IgD-negative memory B cell (primary cell): Measurements from ENCODE around the gene LDLRAD4. TPM values are rescaled to one million over a fixed set of nuclear protein-coding genes. Genes with fewer than 3 reads are reported as not detected.

Experiments used
- H3K27ac Mint-ChIP-seq, 3 donors: one replicate each; pipeline ENCODE4 v1.8.0; 2020 to 2022; ENCODE audit warnings: mild to moderate bottlenecking in 3 of 3, mixed read lengths in 3 of 3, moderate library complexity in 1 of 3
- H3K27me3 Mint-ChIP-seq: one replicate; pipeline ENCODE4 v1.8.0; 2021; ENCODE audit warnings: mixed read lengths
- H3K36me3 Mint-ChIP-seq: one replicate; pipeline ENCODE4 v1.8.0; 2020; ENCODE audit warnings: mild to moderate bottlenecking, mixed read lengths
- H3K4me1 Mint-ChIP-seq, 3 donors: one replicate each; pipeline ENCODE4 v1.8.0; 2020 to 2022; ENCODE audit warnings: mixed read lengths in 3 of 3, mild to moderate bottlenecking in 1 of 3
- H3K4me3 Mint-ChIP-seq, 4 donors: one replicate each; pipeline ENCODE4 v1.8.0; 2020 to 2022; ENCODE audit warnings: mild to moderate bottlenecking in 4 of 4, mixed read lengths in 4 of 4, moderate library complexity in 3 of 4
- H3K9me3 Mint-ChIP-seq, 3 donors: one replicate each; pipeline ENCODE4 v1.8.0; 2020 to 2021; ENCODE audit warnings: mixed read lengths in 3 of 3, mild to moderate bottlenecking in 1 of 3
- polyA plus RNA-seq: library from polyadenylated mRNA; unstranded; fragments of 300-500 nt; fragmentation: Illumina TruSeq; gene quantifications from one replicate; pipeline ENCODE4 v1.2.3, GENCODE V29; 2021

LDLRAD4 gene
- polyA plus RNA-seq, 1 donor from 2014 or later = 5.1 TPM

DNA sequence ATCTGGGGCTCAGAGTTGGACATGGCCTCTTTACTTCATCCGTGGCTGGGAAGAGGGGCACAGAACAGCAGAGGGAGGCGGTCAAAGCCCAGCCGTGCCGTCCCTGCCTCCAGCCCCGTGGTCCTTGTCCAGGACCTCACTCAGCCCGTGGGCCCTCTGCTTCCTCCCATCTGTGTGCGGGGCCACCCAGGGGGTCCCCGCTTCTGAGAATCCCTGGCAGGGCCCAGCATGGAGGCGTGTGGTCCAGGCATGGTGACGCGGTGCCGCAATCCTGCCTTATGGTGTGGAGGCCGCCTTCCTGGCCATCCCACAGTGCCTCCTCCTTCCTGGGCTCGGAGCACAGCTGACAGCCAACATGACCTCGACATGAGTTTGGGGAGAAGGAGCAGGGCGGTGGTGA is 275.2 kb downstream of the LDLRAD4 start:
- Mint-ChIP-seq H3K4me1 (peaks cover 1 to 5% (median 3%) of the 10 kb centered on the region in 3 donors), H3K27me3 (no peaks in the 10 kb centered on the region), H3K9me3 (no peaks in the 10 kb centered on the region), H3K27ac (peak overlapping the region in 1 of 3 donors; percentile 58), H3K36me3 (peaks cover 5% of the 10 kb centered on the region), H3K4me3 (no peak overlapping the region)

DNA sequence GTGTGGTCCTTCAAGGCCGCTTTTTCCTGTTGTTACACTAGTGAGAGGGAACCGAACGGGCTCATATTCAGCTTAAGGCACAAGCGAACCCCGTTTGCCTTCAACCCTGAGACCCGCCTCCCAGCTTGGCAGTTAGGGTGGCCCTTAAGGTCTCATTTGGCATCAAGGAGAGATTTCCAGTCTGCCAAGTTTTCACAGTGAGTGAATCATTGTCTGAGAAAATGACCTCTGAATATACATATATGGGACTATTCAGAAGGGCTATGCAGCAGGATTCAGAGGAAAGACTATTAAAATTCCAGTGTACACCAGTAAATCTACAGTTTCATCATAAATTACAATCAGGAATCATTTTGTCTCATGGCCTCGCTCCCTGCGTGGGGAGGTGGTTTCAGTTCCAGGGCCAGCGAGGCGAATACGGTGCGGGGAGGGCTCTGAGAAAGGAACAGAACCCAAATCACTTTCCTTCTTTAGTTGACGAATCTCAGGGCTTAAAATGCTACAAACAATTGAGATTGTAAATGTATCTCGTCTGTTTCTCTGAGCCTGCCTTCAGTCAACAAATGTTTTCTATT is 276.4 kb downstream of the LDLRAD4 start:
- no peak overlapping the region for H3K4me3 Mint-ChIP-seq
- H3K4me1 Mint-ChIP-seq = peaks cover 3 to 5% (median 4%) of the 10 kb centered on the region in 3 donors
- no peak overlapping the region for H3K27ac Mint-ChIP-seq
- H3K36me3 Mint-ChIP-seq = peaks cover 5% of the 10 kb centered on the region
- peaks cover 2 to 6% (median 4%) of the 10 kb centered on the region in 3 donors for H3K9me3 Mint-ChIP-seq
- no peaks in the 10 kb centered on the region for H3K27me3 Mint-ChIP-seq

DNA sequence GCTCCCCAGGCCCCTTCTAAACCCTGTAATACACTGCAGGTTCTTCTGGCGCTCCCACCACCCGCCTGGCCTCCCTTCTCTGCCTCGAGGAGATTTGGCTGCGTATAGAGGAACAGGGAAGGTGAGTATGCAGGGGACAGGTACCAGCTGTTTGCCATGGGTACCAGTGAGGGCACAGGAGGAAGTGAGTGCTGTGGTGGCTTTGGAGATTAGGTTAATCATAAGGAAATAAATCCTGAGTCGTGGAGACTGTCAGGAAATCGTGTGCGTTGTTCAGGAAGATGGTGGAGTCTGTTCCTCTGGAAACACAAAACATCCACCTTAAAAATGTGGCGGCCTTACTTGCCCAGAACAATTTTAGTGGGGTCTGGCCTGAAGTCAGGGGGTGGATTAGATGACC is 277.4 kb downstream of the LDLRAD4 start:
- Mint-ChIP-seq H3K27ac (no peak overlapping the region), H3K27me3 (no peaks in the 10 kb centered on the region), H3K9me3 (peaks cover 2 to 6% (median 4%) of the 10 kb centered on the region in 3 donors), H3K36me3 (peaks cover 2% of the 10 kb centered on the region), H3K4me3 (no peak overlapping the region), H3K4me1 (peaks cover 3 to 5% (median 4%) of the 10 kb centered on the region in 3 donors)

DNA sequence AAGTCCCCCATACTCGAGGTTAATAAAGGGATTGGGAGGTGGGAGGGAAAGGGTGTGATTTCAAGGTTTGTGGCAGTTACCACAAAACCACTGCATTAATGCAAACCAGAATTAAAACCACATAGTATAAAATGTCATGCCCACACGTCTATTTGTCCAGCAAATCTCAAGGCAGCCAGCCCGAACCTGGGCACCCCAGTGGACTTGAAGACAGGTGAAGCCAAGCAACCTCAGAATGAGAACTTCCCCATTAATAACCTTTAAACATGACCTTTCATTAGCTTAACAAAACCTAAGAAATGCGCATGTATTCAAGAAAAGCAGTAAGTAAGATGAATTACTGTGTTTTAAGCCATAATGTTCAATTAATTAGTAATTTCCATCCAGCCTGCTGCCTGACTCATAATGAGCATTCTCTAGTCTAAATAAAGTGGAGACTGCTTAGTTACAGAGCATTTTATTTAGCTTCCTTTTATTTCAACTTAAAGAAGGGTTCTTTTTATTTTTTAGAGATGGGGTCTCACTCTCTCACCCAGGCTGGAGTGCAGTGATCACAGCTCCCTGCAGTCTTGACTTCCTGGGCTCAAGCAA is 278.2 kb downstream of the LDLRAD4 start:
- Mint-ChIP-seq H3K36me3 (no peaks in the 10 kb centered on the region), H3K4me3 (no peak overlapping the region), H3K27ac (no peak overlapping the region), H3K9me3 (peaks cover 2 to 6% (median 4%) of the 10 kb centered on the region in 3 donors), H3K27me3 (peaks cover 7% of the 10 kb centered on the region), H3K4me1 (peaks cover 4 to 12% (median 6%) of the 10 kb centered on the region in 3 donors)

DNA sequence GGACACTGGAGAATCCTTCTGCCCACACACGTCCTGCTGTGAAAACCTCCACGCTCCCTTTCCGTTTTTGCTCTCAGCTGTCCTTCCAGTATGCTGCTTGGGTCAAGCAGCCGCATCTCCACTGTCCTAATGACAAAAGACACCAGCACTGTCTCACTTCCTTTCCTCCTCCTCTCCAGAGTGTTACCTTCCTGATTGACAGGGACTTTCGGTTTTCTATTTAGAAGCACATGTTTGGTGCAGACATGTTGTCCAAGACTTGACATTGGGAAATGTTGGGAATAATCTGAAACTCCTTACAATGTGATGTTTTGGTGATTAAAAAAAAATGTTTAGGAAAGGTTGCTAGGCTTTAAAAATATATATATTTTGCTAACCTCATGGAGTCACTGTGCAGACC is 281.2 kb downstream of the LDLRAD4 start:
- H3K4me1 Mint-ChIP-seq = peaks cover 8 to 17% (median 15%) of the 10 kb centered on the region in 3 donors
- H3K27me3 Mint-ChIP-seq = peaks cover 20% of the 10 kb centered on the region
- H3K9me3 Mint-ChIP-seq = peaks cover 2 to 6% (median 4%) of the 10 kb centered on the region in 3 donors
- H3K4me3 Mint-ChIP-seq = no peak overlapping the region
- no peaks in the 10 kb centered on the region for H3K36me3 Mint-ChIP-seq
- H3K27ac Mint-ChIP-seq = no peak overlapping the region

DNA sequence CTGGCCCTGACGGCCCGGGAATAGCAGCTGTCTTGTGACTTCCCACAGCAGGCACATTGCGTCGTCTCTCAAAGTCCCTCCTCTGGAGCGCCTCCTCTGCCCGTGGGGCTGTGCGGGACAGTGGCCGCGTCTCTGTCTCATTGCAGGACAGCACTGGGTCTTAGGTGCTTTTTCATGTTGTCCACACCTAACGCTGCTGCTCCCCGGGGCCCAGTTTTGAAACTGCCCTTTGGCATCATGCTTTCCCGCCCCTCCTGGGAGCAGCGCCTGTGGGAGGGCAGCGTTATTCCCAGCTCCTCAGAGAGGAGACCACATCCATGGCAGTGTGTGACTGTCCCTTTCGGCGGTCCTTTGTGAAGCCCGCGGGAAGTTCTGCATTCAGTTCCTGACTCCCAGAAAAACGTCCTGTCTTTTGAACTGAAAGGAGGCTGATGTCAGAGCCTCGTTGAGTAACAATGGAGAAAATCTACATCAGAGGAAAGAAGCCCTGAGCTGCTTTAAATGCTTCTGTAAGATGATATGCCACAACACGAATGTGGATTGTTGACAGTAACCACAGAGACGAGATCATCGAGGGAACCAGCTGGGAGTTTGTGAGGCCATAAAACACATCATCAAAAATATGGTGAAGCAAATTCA is 281.8 kb downstream of the LDLRAD4 start:
- H3K4me3 Mint-ChIP-seq = no peak overlapping the region

DNA sequence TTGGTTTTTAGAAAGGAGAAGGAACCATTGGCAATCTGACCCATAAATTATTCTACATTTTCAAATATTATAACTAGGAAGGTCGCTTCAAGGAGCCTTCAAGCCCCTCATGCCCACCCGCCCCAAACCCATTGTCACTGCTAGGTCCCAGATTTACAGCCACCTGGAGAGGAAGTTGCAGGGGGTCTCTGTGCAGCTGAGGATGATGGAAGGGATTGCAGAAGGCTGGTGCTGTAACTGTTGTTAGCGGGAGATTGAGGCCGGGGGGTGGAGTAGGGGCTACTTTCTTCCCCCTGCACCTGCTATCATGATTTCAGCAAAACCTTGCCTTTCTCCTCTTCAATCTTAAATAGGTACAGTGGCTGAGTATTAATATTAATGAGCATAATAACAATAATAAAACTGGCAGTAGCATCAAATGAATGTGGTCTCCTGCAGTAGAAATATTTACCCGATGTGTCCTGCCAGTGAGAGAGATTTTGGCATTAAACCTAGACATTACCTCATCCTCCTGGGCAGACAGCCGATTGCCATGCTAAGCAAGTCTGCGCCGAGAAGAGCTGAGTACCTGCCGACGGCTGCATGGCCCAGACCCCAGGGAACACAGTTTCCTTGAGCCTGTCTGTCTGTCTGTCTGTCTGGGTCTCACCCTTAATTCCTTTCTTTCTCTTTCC is 282.4 kb downstream of the LDLRAD4 start:
- Mint-ChIP-seq H3K27ac (no peak overlapping the region), H3K9me3 (peaks cover 2 to 6% (median 4%) of the 10 kb centered on the region in 3 donors), H3K27me3 (peaks cover 24% of the 10 kb centered on the region), H3K4me3 (no peak overlapping the region), H3K36me3 (no peaks in the 10 kb centered on the region), H3K4me1 (peaks cover 8 to 17% (median 15%) of the 10 kb centered on the region in 3 donors)

More for the DNA sequence above, 281.8 kb downstream of the LDLRAD4 start:
- H3K9me3 Mint-ChIP-seq = peaks cover 2 to 6% (median 4%) of the 10 kb centered on the region in 3 donors
- peaks cover 21% of the 10 kb centered on the region for H3K27me3 Mint-ChIP-seq
- H3K36me3 Mint-ChIP-seq = no peaks in the 10 kb centered on the region
- peaks cover 8 to 17% (median 15%) of the 10 kb centered on the region in 3 donors for H3K4me1 Mint-ChIP-seq
- no peak overlapping the region for H3K27ac Mint-ChIP-seq

DNA sequence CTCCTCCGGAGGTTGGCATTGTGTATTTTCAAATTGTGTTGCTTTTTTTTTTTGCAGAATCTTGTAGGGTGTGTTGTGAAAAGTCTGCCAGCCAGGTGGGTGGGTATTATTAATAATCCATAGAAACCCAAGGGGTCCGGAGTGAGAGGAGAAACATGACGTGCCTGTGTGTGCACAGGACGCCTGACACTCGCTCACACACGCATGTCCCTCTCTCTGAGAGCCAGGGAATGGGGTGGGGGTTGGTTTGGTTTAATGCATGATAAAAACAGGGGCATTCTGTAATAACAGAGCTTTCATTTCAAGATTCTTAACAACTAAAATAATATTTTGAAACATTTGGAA is 283.0 kb downstream of the LDLRAD4 start:
- Mint-ChIP-seq H3K4me3 (peak overlapping the region in 1 of 4 donors; percentile 75), H3K4me1 (peaks cover 8 to 18% (median 17%) of the 10 kb centered on the region in 3 donors)

DNA sequence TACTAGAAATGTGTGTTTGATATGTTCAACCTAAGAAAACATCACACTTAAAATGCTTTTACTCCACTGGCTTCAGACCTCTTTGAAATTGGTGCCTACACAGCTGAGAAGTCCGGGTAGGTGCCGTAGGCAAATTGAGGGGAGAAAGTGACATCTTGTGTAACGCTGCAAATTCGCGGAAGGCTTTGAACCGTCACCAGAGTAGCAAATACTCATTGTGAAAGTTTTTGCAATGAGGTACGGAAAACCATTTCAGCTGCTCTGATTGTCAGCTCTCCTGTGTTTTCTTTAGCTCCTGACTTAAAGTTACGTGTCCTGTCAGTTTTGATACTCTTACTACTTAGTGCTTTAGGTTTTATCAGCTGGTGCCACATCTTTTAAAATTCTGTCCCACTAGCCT is 283.3 kb downstream of the LDLRAD4 start:
- Mint-ChIP-seq H3K4me3 (peak overlapping the region in 2 of 4 donors; percentile 24 to 75), H3K4me1 (peaks cover 8 to 18% (median 17%) of the 10 kb centered on the region in 3 donors), H3K36me3 (no peaks in the 10 kb centered on the region), H3K27me3 (peaks cover 24% of the 10 kb centered on the region), H3K9me3 (peaks cover 2 to 6% (median 4%) of the 10 kb centered on the region in 3 donors), H3K27ac (peak overlapping the region in 1 of 3 donors; percentile 53)

More for the DNA sequence above, 283.0 kb downstream of the LDLRAD4 start:
- Mint-ChIP-seq H3K27ac (no peak overlapping the region), H3K27me3 (peaks cover 24% of the 10 kb centered on the region), H3K36me3 (no peaks in the 10 kb centered on the region), H3K9me3 (peaks cover 2 to 6% (median 4%) of the 10 kb centered on the region in 3 donors)

DNA sequence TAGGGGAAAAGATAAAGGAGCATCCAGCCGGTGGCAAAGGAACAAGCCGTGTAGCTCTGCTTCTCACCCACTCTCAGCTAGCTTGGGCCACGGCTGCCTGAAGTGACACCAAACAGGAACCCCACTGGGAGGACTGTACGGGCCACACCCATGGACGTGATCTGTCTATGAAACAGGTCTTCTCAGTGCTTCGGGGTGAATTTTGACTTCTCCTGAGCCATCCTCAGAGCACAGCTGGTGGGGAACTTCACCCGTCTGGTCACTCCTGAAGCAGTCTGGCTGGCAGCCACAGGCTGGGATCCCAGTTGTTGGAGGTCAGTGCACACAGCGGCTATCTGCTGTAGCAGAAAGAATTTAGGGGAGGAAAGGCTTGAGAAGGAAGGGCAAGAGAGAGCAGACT is 284.0 kb downstream of the LDLRAD4 start:
- Mint-ChIP-seq H3K9me3 (peaks cover 4 to 6% (median 5%) of the 10 kb centered on the region in 3 donors), H3K4me3 (peak overlapping the region in 2 of 4 donors; percentile 4 to 81), H3K36me3 (peaks cover 1% of the 10 kb centered on the region), H3K27me3 (peaks cover 24% of the 10 kb centered on the region), H3K27ac (peak overlapping the region in 1 of 3 donors; percentile 53), H3K4me1 (peaks cover 8 to 18% (median 17%) of the 10 kb centered on the region in 3 donors)

DNA sequence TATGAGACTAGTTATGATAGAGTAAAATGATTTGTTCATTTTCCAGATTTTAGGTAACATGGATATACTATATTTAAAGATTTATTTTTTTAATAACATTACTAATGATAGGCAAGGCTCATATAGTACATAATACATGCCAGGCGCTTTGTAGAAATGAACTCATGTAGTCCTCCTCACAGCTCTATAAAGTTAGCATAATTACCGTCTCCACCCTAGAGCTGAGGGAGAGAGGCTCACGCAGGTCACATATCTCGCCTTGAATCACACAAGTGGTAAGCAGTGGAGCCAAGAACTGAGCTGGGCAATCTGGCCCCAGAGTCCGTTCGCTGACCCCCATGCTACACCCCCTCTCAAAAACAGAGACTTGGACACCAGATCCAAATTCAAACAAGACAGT is 285.3 kb downstream of the LDLRAD4 start:
- peaks cover 24% of the 10 kb centered on the region for H3K27me3 Mint-ChIP-seq
- H3K4me1 Mint-ChIP-seq = peaks cover 8 to 19% (median 18%) of the 10 kb centered on the region in 3 donors
- no peak overlapping the region for H3K4me3 Mint-ChIP-seq
- H3K27ac Mint-ChIP-seq = no peak overlapping the region
- H3K36me3 Mint-ChIP-seq = peaks cover 1% of the 10 kb centered on the region
- H3K9me3 Mint-ChIP-seq = peaks cover 4 to 5% (median 5%) of the 10 kb centered on the region in 3 donors

DNA sequence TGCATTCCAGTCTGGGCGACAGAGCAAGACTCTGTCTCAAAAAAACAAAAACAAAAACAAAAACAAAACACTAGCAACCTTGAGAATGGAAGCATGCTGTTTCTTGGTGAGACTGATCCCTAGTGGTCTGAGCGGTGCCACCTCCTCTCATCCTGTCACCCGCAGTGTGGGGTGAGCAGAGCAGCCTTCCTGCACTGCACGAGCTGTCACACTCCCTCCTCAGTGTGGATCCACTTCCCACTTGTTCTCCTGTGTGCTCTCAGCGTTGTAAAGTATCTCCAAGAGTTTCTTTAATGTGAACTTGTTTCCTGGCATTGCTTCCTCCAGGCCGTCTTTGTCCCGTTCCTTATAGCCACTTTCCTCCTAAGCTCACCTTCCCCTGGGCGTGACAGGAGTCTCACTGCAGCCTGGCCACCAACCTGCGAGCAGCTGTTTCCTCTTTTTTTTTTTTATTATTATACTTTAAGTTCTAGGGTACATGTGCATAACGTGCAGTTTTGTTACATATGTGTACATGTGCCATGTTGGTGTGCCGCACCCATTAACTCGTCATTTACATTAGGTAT is 287.3 kb downstream of the LDLRAD4 start:
- no peak overlapping the region for H3K4me3 Mint-ChIP-seq
- peaks cover 5 to 31% (median 18%) of the 10 kb centered on the region in 3 donors for H3K4me1 Mint-ChIP-seq
- no peak overlapping the region for H3K27ac Mint-ChIP-seq
- H3K27me3 Mint-ChIP-seq = peaks cover 24% of the 10 kb centered on the region
- peaks cover 0 to 2% (median 0%) of the 10 kb centered on the region in 3 donors for H3K9me3 Mint-ChIP-seq
- peaks cover 1% of the 10 kb centered on the region for H3K36me3 Mint-ChIP-seq

DNA sequence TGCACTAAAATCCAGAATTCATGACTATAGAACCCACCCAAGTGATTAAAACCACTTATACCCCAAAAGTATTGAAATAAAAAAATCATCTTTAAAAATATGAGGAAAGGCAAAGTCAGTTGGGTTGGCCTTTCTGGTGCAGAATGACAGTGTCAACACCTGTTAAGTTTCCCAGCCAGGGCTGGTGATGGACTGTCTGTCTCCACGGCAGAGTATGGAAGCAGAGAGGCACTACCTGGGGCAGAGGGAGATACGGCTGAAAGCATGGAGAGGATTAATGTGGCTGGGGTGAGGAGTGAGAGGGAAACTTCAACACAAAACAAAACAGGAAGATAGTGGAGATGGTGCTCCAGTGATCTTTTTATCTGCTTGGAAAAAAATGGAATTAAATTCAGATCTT is 292.0 kb downstream of the LDLRAD4 start:
- Mint-ChIP-seq H3K27me3 (peaks cover under 1% of the 10 kb centered on the region), H3K36me3 (peaks cover 3% of the 10 kb centered on the region), H3K9me3 (peaks cover 0 to 2% (median 0%) of the 10 kb centered on the region in 3 donors), H3K4me3 (no peak overlapping the region), H3K27ac (no peak overlapping the region), H3K4me1 (peaks cover 0 to 23% (median 4%) of the 10 kb centered on the region in 3 donors)

DNA sequence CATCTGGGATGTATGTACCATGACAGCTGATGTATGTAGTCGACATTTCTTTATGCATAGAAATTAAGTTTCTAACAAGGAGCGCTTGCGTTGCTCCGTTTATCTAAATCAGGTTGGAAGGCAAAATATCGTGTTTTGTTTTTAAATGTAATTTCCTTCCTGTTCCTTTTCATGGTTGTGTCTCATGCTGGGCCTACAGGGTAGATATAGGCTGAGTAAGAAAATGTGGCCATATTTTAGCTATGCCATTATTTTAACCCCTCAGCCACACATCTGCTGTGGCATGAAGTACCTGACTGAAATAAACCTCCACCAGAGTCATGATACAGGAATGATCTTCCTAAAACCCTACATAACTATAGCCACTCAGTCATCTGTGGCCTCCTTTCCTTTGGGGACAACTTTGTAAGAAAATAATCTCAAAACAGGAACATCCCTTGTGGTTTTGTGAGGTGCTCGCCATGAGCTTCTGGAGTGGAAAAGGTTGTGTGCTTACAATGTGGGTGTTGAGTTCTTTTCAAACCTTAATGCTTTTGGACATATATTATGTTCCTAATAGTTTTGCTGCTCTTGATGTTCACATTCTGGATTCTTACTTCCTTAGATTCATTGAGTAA is 293.5 kb downstream of the LDLRAD4 start:
- H3K4me3 Mint-ChIP-seq = no peak overlapping the region
- no peak overlapping the region for H3K27ac Mint-ChIP-seq
- peaks cover 3% of the 10 kb centered on the region for H3K36me3 Mint-ChIP-seq

More for the DNA sequence above, 293.5 kb downstream of the LDLRAD4 start:
- no peaks in the 10 kb centered on the region for H3K27me3 Mint-ChIP-seq
- H3K9me3 Mint-ChIP-seq = peaks cover 0 to 2% (median 0%) of the 10 kb centered on the region in 3 donors
- H3K4me1 Mint-ChIP-seq = peaks cover 0 to 23% (median 0%) of the 10 kb centered on the region in 3 donors
